Kidney tubule cell (primary cell): ENCODE measurements around the gene TRMT11.
A peak's percentile ranks its signal among the peaks of the same experiment; 100 is the strongest.
"Not testable (repeated sequence)": the region's sequence is repeated elsewhere in the genome, so short reads cannot be mapped to it uniquely, and the experiment has no call there.

Source experiments
- DNase-seq: peaks from one replicate; pipeline ENCODE4 v3.0.0-alpha.2; 2018; ENCODE audit warnings: low spot score

Gene TRMT11

DNA sequence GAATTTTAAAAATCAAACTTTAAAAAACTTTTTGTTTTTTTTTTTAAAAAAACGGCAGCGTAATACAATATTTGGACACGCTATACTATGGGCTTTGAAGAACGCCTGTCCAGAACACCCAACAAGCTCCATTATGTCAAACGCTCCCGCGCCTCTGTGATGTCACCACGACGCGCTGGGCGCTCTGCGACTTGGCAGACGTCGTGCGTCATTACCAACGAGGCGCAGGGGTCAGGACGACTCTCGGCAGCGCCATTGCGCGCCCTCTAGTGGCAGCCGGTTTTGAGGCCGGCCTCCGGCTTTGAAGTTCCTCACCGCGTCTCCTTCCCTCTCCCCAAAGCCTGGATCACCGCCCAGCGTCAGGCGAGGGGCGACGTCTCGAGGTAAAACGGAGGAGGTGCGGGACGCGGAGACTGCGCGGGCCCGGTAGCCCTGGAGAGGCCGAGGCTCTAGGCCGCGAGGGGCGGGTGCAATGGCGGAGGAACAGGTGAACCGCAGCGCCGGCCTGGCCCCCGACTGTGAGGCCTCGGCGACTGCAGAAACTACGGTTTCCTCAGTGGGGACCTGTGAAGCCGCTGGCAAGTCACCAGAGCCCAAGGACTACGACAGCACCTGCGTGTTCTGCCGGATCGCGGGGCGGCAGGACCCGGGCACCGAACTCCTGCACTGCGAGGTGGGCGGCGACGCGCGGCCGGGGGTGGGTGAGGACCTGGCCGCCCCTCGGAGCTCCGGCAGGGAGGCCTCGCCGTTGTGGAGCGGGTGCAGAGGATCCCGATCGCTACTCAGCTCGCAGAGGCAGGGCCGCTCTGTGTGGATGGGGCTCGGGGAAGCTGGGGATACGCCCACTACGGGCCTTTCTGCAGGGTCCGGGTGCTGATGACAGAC lies 29.6 kb upstream of the TRMT11 start, which contains the start of gene HINT3:
TSS of gene HINT3 (plus strand) at position 265 of the 885 bp plus-strand sequence. CDS start at position 473, 208 bp downstream.
- peak; percentile 96 for DNase-seq

DNA sequence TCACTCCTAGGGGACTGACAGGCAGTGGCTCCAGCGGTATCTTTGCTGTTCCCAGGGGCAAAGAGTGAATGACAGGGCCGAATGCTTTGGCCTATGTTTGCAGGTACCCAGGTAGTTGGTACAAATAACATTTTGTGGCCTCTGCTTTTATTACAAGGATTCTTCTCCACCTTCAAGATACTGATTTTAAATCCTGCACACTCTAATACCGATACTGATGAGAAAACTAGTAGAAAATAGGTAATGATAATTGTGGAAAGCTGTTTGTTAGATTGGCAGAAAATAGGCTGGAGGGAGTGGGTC lies 29.0 kb upstream of the TRMT11 start:
- no peak for DNase-seq

DNA sequence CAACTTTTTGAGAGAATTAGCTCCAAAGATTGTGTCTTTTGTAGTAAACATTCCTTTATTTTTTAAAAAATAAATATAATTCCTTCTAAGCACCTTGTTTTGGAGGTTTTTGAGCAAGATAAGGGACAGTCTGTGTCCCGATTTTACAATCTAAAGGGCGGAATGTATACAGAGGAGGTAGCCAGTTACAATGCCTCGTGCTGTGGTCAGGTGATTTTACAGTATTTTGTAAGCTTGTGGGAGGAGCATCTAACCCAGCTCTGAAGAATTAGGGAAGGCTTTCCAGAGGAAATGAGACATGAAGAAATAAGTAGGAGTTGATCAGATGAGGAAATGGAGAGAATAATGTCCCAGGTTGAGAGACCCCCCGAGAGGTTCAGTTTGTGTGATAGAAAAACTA lies 28.5 kb upstream of the TRMT11 start:
- DNase-seq = peak; percentile 68

DNA sequence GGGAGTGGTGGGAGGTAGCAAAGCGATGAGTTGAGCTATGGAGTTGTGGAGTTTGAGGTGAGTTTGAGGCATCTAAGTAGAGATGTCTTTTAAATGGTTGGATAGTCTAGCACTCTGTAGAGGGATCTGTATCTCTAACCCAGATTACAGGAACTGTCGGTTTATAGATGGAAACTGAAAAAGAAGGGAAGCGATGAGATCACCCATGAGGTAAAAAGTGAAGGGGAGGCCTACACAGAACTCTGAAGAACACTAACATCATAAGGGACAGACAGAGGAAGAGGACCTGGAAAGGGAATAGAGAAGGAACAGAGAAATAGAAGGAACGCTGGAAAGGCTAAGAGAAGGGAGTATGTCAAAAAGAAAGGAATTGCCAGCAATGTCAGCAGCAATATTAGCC lies 27.3 kb upstream of the TRMT11 start:
- DNase-seq = no peak

DNA sequence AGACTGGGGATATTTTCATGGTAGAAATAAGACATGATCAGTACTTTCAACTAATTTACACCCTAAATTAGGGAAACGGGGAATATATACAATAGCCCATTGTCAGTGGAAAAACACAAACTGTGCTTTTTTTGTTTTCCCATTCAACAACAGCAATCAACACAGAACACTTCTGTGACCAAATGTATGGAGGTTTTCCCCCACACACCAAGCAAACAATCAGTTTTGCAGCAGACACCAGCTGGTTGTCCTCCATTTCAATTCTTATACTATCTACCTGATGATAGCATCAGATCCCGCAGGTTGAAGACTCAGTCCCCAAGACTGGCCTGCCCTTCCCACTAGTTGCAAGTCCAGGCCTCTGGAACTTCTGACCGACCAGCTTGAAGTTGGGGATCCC lies 25.2 kb upstream of the TRMT11 start:
- no peak for DNase-seq

DNA sequence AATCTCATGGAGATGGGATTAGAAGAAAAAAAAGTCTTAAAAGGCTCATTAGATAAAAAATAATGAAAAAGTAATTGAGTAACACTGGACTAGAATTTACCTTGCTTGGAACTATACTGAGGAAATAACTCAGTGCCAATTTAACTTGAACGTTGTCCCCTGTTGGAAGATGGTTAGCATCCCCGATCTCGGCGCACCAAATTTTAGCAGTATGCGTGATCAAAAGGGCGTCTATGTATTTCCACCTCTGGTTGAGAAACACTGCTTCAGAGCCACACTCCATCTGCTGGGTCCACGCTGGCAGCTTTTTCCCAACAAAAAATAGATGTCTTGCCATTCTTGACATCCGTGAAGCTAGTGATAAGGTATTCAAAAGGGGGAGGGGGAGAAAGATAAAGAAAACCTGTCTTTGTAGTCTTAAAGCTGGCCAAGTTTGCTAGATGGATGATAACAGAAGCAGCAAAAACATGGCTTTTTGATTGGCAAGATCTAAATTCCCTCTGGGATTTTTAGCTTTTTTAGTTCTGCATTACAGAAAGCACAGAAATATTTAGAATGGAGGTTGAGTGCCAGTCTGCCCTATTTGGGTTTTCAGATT lies 23.3 kb upstream of the TRMT11 start:
- no peak for DNase-seq

DNA sequence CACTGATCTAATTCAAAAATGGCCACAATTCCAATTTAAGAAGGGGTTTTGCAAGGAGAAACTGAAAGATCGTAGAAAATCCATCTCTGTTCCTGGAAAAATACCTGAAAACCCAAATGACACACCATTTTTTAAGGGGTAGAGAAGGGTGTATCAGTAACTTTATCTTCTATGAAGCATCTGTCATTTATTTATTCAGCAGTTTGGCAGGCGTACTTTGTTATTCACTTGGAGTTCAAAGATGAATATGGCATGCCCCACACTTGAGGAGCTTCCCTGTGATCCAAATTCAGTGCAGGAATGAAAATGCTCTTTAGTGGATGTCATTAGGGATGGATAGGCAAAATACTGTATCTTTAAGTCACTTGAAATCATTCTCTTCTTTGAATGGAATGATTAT lies 22.5 kb upstream of the TRMT11 start:
- no peak for DNase-seq

DNA sequence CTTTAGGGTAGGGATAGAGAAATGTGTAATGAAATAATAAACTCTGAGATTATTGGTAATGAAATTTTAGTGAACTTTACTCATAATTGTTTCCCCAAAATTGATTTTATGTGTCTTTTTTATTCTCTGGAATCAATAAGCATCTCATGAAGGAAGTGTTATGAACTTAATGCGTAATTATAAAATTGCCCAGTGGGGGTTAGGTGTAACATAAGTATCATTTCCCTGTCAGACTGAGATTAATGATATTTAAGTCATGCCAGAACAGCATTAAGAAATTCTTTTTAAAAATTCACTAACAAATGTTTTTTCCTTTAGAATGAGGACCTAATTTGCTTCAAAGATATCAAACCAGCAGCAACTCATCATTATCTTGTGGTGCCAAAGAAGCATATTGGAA lies 19.8 kb upstream of the TRMT11 start:
- DNase-seq = no peak

DNA sequence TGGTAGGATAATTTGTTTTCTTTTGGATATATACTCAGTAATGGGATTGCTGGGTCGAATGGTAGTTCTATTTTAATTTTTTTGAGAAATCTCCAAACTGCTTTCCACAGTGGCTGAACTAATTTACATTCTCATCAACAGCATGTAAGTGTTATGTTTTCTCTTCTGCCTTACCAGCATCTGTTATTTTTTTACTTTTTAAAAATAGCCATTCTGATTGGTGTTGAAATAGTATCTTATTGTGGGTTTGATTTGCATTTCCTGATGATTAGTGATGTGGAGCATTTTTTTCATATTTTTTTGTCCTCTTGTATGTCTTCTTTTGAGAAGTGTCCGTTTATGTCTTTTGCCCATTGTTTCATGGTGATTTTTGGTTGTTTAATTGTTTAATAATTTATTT lies 17.8 kb upstream of the TRMT11 start:
- DNase-seq = no peak

DNA sequence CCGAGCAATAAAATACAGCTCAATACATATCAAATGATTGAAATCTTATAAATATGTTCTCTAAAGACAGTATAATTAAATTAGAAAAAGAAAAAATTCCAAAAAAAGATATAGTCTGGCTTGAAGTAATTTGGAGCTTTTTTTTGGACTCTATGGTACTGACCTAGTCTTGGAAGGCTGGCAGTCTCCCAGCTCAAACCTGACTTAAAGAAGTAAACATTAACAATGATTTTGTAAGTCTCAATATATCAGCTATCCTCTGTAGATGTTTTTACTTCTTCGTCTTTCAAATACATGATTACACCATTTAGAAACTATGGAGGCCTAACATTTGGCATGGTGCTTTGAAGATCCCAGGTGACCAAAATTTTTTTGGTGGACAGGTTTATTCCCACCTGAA lies 15.6 kb upstream of the TRMT11 start:
- DNase-seq = no peak

DNA sequence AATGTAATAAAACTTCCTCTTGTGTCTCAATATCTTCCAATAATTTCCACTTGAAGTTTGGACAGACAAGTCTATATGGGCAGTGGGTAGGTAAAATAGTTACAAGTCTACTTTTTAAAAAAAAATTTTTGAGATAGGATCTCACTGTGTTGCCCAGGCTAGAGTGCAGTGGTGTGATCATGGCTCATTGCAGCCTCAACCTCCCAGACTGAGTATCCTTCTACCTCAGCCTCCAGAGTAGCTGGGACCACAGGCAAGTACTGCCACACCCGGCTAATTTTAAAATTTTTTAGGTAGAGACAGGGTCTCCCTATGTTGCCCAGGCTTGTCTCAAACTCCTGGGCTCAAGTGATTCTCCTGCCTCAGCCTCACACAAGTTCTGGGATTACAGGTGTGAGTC lies 13.9 kb upstream of the TRMT11 start:
- not testable (repeated sequence) for DNase-seq

DNA sequence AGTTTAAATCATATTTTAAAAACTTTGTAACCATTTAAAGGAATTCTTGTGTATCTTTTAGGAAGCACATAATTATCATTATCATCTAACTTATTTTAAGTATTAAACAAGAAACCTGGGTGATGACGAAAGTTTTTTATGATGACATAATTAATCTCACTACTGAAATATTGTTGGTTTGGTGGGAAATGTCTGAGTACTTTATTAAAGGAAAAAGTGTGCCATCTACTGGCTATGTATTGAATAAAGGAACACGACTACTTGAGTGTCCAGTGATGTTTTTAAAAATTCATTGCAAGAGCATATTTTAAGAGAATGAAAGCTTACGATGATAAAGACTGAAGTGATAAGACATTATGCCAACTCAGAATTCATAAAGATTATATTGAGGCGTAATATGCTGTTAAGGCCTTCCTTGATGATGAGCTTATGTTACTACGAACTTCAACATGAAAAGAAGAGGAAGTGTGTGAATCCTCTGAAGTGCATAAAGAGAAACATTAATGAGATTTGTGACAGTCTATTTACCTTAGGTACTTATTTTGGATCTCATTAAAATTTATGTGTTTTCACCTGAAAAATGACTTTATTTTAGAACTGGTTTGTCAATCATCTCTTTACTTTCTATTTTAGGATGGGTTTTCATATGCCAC lies 12.0 kb upstream of the TRMT11 start:
- peak; percentile 51 for DNase-seq

DNA sequence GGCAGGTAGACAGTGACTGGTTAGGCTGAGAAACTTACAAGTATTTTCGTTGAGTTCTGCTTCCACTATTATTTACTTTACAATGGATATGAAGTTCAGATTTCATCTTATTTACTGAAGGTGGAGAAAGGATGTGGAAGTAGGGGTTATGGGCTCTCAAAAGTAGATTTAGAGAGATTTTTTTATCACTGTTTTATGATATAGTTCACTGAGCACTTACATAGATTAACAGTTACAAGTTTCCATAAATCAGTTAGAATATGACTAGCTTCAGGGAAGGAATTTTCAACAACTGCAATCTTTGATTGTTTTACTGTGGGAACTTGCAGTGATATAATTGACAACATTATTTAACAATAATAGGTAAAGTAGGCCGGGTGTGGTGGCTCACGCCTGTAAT lies 7.2 kb upstream of the TRMT11 start:
- DNase-seq = no peak

DNA sequence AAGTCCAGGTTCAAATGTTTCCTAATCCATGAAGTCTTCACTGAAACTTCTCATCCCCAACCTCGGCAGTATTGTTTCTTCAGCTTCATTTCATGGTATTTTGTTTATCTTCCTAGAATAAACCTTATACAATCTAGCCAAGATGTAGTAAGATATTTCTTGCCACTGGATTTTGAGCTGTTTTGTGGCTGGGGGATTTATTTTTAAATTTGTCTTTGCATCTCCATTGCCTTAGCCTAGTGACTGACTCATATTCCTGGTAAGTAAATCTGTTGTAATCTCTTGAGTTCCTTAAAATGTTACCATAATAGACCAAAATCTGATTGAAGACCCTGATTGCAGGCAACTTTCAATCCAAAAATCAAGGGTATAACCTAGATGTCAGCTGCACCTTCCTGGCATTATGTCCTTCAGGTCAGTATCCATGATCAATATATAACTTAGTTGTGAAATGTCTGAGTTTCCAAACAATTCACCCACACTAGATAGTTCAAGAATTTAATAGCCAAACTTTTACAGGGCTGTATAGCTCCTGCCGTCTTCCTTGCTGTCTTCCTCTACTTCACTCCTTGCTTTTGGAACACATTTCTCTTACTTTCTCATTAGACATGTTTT lies 4.7 kb upstream of the TRMT11 start:
- no peak for DNase-seq

DNA sequence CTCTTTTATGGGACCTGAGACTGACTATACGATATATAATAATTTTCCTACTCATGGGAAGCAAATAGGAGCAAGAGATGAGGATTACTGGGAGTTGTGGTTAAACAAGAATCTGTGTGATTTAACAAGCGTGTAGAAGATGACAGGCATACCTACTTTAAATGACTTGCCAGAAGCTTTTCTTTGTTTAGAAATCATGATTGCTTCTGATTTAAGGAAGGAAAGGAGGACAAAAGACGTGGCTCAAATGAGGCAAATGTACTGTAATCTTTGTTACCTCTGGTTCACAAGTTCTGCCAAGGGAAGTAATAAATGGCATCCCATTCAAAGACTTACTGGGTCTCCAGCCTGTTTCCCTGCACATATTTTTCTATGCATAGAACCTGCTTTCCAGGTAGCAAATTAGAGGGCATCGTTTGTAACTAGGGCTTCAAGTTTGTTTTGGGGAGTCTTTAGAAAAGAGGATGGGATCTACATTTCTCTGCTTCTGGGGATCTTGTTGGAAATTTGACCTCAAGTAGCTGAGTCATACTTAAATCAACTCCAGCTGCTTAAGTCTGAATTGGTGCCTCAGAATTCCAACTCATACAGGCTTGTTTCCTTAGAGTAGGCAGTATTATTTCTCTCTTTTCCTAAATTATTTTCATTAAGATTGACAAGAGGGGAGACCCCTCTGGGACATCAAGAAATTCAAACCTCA lies 2.9 kb upstream of the TRMT11 start:
- DNase-seq = peak; percentile 29

DNA sequence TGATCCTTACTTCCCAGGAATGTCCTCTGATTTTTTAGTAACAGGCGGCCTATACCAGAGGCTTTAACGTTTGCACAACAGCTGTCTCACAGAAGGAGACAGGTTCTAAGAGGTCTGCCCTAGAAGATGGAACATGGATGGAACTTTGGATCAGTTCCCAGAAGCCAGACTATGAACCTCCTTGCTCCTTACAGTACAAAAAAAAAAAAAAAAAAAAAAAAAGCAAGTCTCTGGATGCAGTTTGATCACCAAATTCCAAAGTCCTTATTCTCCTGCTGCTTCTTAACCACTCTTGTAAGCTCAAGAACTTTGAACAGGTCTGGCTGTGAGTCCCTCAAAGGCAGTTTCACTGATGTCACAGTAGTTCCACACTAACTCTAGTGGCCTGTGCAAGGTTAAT lies 2.0 kb upstream of the TRMT11 start:
- DNase-seq = peak; percentile 17

DNA sequence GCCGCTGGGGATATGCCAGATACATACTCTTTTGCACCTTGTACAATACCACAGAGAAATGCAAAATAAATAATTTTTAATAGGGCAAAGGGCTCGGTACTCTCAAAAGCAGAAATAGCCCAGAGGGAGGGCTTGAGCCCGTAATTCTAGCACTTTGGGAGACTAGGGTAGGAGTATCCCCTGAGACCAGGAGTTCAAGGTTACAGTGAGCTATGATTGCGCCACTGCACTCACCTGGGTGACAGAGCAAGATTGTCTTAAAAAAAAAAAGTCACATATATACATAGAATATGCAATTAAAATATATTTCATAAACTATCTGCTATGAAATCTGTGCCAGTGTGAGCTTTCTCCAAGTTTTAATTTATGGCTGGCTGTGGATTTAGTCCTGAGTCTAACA lies 818 bp upstream of the TRMT11 start:
- DNase-seq = no peak

DNA sequence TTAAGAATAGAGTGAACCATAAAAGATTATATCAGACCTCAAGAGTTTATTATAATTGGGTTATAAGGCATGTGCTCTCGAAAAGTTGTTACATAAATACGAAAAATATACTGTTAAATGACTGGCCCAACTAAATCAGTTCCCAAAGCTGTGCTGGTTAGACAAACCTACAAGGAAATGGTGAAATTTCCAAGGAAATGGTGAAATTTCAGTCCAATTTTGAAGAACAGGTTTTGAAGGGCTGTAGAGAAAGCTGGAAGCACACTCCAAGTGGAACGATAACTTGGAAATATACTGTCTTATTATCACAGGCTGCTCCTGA lies 400 bp upstream of the TRMT11 start:
- no peak for DNase-seq

DNA sequence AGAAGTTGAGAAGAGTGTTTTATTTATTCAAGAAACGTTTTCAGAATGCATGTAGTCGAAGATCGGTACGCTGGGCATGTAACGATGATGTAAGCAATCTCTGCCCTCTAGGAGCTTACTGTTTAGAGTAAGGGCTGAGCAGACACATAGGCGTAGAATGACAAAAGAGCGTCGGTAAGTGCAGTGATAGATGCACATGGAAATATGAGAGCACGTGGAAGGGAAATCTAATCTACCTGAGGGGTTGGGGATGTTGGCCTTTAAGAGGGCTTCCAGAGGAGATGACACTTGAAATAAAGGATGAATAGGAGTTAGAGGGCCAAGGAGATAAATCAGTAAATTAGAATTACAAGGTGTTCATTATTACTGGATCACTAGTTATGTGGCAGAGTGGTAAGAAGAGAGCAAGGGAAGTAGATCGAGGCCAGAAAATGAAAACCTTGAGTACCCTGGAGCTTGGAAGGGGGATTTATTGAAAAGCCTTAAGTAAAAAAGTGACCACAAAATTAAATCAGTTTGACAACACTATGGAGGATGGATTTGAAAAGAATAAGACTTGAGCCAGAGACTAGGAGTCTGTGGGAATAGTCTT lies 782 bp downstream of the TRMT11 start:
- peak; percentile 55 for DNase-seq

DNA sequence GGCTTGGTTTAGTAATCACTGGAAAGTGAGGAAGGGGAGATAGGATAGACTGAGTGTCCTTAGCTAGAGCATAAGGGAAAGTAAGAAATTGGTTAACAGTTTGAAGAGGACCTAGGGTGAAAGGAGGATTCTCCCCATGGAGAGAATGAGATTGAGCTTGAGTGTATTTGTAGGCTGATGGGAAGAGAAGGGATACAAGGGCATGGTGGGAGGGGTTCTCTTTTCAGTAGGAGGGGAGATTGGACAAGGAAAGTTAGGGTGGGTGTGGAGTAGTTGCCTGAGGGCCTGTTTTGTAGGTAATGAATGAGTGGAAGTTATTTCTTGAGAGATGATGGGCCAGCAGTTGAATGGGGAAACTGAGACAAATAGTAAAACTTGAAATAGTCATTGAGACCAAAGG lies 1.9 kb downstream of the TRMT11 start:
- no peak for DNase-seq

DNA sequence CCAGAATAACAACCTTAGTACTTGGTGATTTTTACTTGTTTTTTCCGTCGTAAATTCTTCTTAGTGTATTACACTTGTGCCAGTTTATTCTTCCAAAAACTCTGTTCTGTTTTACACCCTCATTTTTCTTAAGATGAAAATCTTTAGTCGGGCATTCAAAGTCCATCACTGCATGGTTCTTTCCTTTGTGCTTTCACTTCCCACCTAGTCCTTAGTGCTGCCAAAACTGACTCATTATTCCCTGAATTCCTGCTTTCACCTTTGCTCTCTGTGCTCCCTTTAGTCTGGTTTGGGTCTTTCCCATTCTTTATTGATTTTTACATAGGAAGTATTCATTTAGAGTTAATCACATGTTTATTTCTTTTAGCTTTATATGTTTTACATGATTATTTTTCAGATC lies 3.3 kb downstream of the TRMT11 start:
- DNase-seq = peak; percentile 39

DNA sequence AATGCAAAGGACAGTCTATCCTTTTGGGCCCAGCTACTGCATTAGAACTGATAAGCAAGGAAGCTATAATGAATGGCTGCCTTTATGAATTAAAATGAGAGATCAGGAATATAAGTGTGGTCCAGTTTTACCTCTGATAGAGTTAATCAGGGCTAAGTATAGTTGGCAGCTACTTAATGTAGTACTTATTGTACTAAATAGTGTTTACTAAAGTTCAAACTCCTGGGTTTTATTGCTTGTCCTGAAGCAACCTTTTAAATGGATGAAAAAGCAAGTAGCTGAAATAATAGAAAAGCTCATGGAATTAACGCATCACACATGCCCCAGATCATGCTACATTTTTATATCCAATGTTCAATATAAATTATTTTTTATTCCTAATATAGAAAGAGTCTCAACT lies 5.3 kb downstream of the TRMT11 start:
- DNase-seq = no peak
